ENCODE data around the gene GALNT10. TPM values are rescaled to one million over a fixed set of nuclear protein-coding genes. Genes with fewer than 3 reads are reported as not detected.

The GALNT10 gene
- total and polyA plus RNA-seq, 8 donors: 5.3 to 76.4 (median 27.4) TPM

DNA sequence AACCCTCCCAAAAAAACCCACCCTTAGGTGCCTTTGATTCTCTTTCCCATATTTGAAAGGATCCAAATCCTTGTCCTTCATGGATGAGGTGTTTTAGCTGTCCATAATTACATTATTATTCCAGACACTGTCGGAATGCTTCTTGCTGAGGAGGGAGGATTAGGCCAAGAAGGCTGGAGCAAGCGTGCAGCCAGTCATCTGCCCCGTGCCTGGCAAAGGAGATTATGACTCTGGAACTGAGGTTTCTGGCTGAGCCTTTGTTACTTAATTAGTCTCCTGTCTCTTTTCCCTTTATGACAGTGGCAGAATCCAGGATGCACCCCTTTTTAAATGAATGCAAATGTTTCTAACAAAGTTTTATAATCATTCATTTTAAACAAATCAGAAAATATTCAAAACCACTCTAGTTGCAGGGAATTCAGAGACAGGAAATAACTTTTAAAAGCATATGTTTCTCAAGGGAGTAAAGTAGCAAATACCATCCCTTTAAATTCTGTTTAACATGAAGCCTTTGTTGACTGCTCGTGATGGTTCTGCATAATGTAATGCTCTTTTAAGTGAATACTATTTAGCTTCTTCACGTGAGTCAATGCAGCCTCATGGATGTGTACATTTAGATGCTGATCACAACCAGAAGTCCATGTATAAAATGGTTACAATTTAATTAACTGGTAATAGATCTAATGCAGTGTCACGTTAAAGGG is 69.8 kb downstream of the GALNT10 start:
- Histone ChIP-seq H3K27ac (no peak overlapping the region), H3K9me3 (no peaks in the 10 kb centered on the region), H3K4me3 (no peak overlapping the region), H3K27me3 (no peaks in the 10 kb centered on the region), H3K4me1 (peaks cover 0 to 36% (median 14%) of the 10 kb centered on the region in 4 donors), H3K36me3 (peaks cover 0 to 4% (median 0%) of the 10 kb centered on the region in 4 donors)
- DNase-seq: no peak
- intact Hi-C loops (cut with DNase I; ENCODE audit: low total_unique reads): no loop called here
- WGBS, 5 donors: 76 to 83% (median 81%) methylated on average over 6 of the region's 6 CpGs
- TF ChIP-seq, protein P1, sequence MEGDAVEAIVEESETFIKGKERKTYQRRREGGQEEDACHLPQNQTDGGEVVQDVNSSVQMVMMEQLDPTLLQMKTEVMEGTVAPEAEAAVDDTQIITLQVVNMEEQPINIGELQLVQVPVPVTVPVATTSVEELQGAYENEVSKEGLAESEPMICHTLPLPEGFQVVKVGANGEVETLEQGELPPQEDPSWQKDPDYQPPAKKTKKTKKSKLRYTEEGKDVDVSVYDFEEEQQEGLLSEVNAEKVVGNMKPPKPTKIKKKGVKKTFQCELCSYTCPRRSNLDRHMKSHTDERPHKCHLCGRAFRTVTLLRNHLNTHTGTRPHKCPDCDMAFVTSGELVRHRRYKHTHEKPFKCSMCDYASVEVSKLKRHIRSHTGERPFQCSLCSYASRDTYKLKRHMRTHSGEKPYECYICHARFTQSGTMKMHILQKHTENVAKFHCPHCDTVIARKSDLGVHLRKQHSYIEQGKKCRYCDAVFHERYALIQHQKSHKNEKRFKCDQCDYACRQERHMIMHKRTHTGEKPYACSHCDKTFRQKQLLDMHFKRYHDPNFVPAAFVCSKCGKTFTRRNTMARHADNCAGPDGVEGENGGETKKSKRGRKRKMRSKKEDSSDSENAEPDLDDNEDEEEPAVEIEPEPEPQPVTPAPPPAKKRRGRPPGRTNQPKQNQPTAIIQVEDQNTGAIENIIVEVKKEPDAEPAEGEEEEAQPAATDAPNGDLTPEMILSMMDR (IDR thresholded peaks at IDR 0.05): no peak
- TF ChIP-seq POLR2A (IDR thresholded peaks at IDR 0.05) (no peak), EP300 (IDR thresholded peaks at IDR 0.05) (no peak), POLR2AphosphoS5 (IDR thresholded peaks at IDR 0.05) (no peak)

- Histone ChIP-seq H3K4me3 (no peak overlapping the region), H3K9me3 (no peaks in the 10 kb centered on the region), H3K4me1 (peaks cover 0 to 40% (median 13%) of the 10 kb centered on the region in 4 donors), H3K36me3 (peaks cover 0 to 4% (median 0%) of the 10 kb centered on the region in 4 donors), H3K27ac (no peak overlapping the region), H3K27me3 (no peaks in the 10 kb centered on the region)
- no peak for DNase-seq
- TF ChIP-seq EP300 (IDR thresholded peaks at IDR 0.05) (no peak), POLR2A (IDR thresholded peaks at IDR 0.05) (no peak), POLR2AphosphoS5 (IDR thresholded peaks at IDR 0.05) (no peak)
- TF ChIP-seq, protein P1 (IDR thresholded peaks at IDR 0.05): no peak
- intact Hi-C loops (cut with DNase I; ENCODE audit: low total_unique reads): no loop called here
- WGBS, 5 donors: 90 to 100% (median 98%) methylated on average over 2 of the region's 2 CpGs
Observed at GRCh38 chr5:154262342-154262741, 71.8 kb downstream of the GALNT10 start.

DNA sequence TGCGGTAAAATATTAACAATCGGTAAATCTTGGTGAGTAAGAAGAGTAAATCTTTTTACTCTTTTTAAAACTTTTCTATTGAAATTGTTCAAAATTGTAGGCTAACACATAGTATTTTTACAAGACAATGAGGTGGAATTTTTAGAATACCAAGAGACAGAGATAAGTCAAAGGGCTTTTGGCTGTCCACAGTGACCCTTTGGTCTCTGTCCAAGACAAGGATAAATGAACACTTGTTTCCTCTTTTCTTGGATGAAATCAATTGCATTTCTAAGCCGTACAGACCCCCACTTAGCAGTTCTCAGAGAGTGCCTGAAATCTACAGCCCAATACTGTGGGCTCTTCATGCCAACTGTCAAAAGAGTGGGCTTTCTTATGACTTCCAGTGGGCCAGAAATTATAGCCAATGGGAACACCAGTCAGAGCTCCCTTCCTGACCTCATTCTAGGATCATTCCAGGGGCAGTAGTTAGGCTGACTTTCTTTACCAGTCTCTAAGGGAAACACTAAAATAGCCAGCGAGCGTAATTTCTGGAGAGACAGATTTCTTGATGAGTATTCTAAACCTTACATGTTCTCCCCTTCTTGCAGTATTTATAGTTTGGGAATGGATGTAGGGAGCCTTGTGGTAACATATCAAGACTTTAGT is 74.1 kb downstream of the GALNT10 start:
- 80 to 92% (median 90%) methylated on average over 5 of the region's 5 CpGs for WGBS, 5 donors
- TF ChIP-seq, protein P1 (IDR thresholded peaks at IDR 0.05): no peak
- no peak for TF ChIP-seq EP300 (IDR thresholded peaks at IDR 0.05)
- TF ChIP-seq POLR2AphosphoS5 (IDR thresholded peaks at IDR 0.05): no peak
- no peak for TF ChIP-seq POLR2A (IDR thresholded peaks at IDR 0.05)

GRCh38 chr5:154265197-154265773 is 74.8 kb downstream of the GALNT10 start:
- WGBS, 5 donors: 96 to 100% (median 98%) methylated on average over 2 of the region's 2 CpGs
- no peaks in the 10 kb centered on the region for H3K9me3 ChIP-seq
- H3K27ac ChIP-seq: no peak overlapping the region
- H3K27me3 ChIP-seq: no peaks in the 10 kb centered on the region
- no peak for DNase-seq
- H3K4me1 ChIP-seq: peaks cover 0 to 41% (median 12%) of the 10 kb centered on the region in 4 donors
- intact Hi-C loops (cut with DNase I; ENCODE audit: low total_unique reads): no loop called here
- H3K4me3 ChIP-seq: no peak overlapping the region
- H3K36me3 ChIP-seq: peaks cover 0 to 4% (median 0%) of the 10 kb centered on the region in 4 donors
- no peak for TF ChIP-seq POLR2A (IDR thresholded peaks at IDR 0.05)
- TF ChIP-seq EP300 (IDR thresholded peaks at IDR 0.05): no peak
- TF ChIP-seq POLR2AphosphoS5 (IDR thresholded peaks at IDR 0.05): no peak

More for the DNA sequence above, 74.1 kb downstream of the GALNT10 start:
- H3K4me3 ChIP-seq: no peak overlapping the region
- peaks cover 0 to 47% (median 14%) of the 10 kb centered on the region in 4 donors for H3K4me1 ChIP-seq
- DNase-seq: no peak
- peaks cover 0 to 4% (median 0%) of the 10 kb centered on the region in 4 donors for H3K36me3 ChIP-seq
- intact Hi-C loops (cut with DNase I; ENCODE audit: low total_unique reads): no loop called here
- no peak overlapping the region for H3K27ac ChIP-seq
- no peaks in the 10 kb centered on the region for H3K9me3 ChIP-seq
- H3K27me3 ChIP-seq: no peaks in the 10 kb centered on the region

Data from stomach (tissue), 9 donors.